Activated CD8-positive, alpha-beta memory T cell treated with anti-CD3 and anti-CD28 coated beads for 24 hours (primary cell): ENCODE measurements around the gene ROR1.
"Not testable (repeated sequence)": the region's sequence is repeated elsewhere in the genome, so short reads cannot be mapped to it uniquely, and the experiment has no call there.

Source experiments
- DNase-seq: peaks from one replicate; pipeline ENCODE4 v3.0.0-alpha.2; 2020

Gene ROR1

GRCh38 chr1:63826246-63826861 lies 52.5 kb downstream of the ROR1 start:
- DNase-seq, result not testable (repeated sequence)

- no peak for DNase-seq
Measured at GRCh38 chr1:63827411-63828321, 53.8 kb downstream of the ROR1 start.

DNA sequence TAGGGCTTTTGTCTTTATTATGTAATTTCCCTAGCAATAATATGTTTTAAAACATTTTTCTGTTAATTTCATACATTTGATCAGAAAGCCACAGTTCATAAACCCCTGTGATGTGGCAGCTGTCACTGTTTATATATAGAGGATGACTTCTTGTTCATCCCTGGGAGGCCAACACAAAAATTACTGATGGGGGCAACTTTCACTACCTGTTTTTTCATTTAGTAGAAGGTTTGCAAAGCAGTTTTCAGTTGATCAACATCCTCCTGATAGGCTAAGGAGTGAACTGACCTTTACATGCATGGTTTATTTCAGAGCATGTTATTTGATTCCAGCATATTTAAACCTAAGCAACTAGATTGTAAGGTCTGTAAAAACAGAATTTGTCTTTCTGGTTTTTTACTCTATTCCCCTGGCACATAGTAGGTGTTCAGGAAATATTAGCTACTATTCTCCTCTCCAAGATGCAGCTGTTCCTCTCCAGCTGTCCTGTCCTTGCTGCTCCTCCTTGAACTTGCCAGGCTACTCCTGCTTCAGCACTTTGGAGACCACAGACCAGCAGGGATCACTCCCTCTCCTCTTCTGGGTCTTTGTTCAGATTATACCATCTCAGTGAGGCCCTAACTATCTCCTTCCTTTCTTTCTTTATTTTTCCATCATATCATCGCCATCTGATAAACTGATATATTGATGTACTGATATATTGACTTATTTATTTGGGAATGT lies 54.7 kb downstream of the ROR1 start:
- DNase-seq, result no peak

- DNase-seq, result no peak
Measured at GRCh38 chr1:63829349-63830327, 55.8 kb downstream of the ROR1 start.

GRCh38 chr1:63831409-63831808 lies 57.6 kb downstream of the ROR1 start:
- DNase-seq, result no peak

GRCh38 chr1:63833363-63834119 lies 59.7 kb downstream of the ROR1 start:
- no peak for DNase-seq

DNA sequence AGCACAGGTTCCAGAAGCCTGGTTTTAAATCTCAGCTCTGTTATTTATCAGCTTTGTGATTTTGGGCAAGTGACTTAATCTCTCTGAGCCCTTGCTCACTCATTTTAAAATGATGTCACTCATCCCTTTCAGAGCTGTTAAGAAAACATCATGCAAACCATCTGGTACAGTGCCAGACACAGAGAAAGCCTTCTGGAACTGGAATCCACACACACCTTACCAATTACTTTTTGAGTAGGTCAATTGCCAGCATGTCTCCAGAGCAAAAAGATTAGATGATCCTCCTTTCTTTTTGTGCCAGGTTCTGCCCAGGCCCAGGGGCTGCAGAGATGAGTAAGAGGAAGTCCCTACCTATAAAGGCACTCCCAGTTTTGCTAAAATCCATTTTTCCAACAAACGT lies 61.3 kb downstream of the ROR1 start:
- no peak for DNase-seq

GRCh38 chr1:63836374-63836773 lies 62.6 kb downstream of the ROR1 start:
- no peak for DNase-seq

- DNase-seq, result no peak
Measured at GRCh38 chr1:63836830-63837229, 63.0 kb downstream of the ROR1 start.

GRCh38 chr1:63843010-63843409 lies 69.2 kb downstream of the ROR1 start:
- DNase-seq, result no peak

- DNase-seq, result no peak
Measured at GRCh38 chr1:63843884-63844283, 70.1 kb downstream of the ROR1 start.

DNA sequence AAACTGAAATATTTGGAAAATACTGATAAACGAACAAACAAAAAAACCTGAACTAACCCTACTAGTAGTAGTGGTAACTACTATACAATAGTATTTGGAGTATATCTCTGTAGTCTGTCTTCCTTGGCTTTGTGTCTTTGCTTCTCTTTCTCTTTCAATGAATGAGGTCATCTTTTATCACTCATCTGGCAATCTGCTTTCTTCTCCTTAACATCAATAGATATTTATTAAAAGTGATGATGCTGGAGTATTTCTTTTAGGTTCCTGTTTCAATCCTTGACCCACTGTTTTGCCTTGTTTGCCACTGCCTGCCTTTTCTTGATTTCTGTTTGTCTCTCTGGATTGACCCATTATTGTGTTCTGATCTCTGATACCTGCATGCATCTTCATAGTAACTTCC lies 71.5 kb downstream of the ROR1 start:
- DNase-seq, result no peak

DNA sequence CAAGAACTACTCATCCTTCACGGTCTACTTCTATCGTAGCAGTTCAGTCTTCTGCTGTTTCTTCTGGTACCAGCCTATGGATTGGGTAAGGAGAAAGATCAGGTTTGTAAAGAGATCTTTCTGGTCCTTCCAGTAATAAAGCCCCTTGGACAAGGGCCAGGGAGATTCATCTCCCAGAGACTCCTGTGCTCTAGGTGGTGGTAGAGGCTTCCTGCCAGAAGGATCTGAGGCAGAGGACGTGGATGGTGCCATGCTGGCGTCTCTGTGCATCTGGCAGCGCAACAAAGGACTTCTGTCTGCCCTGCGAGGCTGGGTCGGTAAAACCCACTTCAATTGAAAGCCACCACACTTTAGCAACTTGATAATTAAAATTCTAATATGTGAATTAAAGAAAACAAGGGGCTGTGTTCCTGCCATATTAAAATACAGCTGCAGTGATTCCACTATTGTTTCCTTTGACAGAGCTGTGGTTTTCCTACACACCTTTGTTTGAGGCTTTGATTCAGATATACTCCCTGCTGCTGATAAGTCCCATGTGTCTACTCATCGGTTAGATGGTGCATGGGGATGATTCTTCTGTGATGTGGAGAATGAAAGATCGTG lies 73.6 kb downstream of the ROR1 start:
- DNase-seq, result no peak

DNA sequence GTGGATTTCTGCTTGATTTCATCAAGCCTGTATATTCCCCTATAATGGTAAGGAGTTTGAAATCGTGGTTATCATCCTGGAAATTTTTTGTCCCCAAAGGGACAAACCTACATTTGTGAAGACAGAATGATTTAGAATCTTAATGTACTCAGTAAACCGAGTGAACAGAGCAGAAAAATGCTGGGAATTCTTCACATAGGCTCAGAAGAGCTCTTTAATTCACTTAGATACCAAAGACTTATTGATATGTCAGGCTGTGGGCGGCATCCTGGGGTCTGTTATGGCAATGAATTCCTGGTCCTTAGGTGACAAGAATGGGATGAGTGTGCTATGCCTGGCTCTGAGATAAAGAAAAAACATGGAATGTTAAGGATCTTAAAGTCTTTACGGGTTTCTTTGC lies 74.9 kb downstream of the ROR1 start:
- no peak for DNase-seq

DNA sequence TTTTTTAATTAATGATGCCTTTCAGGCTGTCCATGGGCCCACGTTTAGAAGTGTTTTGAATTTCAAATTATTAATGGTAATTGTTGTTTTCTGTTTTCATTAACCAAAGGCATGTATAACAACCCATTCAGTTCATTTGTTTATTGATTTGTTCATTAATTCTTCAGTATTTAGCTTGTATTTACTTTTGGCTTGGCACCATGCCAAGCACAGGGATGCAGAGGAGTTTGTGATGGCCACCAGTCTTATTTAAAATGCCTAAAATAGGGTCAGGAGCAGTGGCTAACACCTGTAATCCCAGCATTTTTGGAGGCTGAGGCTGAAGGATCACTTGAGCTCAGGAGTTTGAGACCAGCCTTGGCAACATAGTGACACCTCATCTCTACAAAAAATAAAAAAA lies 75.3 kb downstream of the ROR1 start:
- no peak for DNase-seq

DNA sequence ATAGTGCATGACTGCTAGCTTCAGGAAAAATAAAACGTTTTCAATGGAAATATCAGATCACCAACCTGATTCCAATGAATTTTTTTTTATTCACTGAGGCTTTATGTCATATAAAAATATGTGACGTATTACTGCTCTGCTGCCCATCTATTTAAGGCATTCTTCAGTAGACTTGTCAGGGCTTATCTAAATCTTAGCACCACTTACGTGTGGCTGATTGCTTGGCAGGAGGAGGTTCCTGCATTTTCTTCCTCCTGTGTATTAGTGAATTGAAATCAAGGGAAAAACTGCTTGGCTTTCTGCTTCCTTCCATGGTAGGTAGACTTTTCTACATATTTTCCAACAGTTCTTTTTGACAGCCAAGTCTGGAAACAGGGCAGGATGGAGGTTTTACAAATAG lies 80.3 kb downstream of the ROR1 start:
- DNase-seq, result no peak

- no peak for DNase-seq
Measured at GRCh38 chr1:63855942-63856341, 82.1 kb downstream of the ROR1 start.

GRCh38 chr1:63856924-63857323 lies 83.1 kb downstream of the ROR1 start:
- no peak for DNase-seq

GRCh38 chr1:63857478-63857877 lies 83.7 kb downstream of the ROR1 start:
- DNase-seq, result no peak

- DNase-seq, result no peak
Measured at GRCh38 chr1:63858153-63858552, 84.3 kb downstream of the ROR1 start.
